GM18508 (cell line): Measurements from ENCODE around the gene HDAC9.

Experiments used
- ATAC-seq: cut with Tn5 transposase; IDR thresholded peaks from one replicate; pipeline ENCODE4 v1.9.1; 2021; ENCODE audit warnings: moderate number of reproducible peaks; ENCODE audit not compliant: insufficient read depth, unreplicated experiment

Gene HDAC9

DNA sequence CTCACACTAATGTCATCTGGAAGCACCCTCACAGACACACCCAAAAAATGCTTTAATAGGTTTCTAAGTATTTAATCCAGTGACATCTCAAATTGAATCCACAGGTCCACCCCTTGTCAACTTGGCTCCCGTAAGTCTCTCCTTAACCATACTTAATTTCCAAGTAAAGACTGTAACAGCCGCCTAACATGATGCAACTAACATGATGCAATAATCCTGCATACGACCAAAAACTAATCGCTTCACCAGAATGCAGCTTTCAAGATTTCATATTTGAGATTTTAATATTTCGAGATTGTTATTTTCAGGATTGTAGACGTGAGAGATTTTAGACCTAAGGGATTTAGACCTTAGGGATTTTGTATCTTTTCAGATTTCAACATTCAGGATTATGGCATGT is 3.7 kb upstream of the HDAC9 start:
- ATAC-seq = no peak

DNA sequence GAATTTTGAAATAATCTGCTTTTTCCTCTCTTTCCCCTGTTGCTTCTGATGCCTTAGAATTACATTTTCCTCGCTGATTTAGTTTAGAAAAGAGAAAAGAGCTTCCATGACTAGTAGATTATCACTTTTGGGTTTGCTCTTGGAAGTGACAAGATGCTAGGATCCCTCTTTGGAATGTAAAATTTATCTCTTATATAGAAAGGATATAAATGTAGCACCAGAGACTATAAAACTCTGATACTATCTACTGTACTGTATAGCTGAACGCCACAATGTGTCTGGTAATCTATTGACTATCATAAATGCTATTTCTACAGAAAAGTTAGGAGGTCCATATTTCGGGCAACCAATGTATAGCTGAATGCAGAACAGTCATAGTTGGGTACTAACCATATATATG is 1.1 kb upstream of the HDAC9 start:
- no peak for ATAC-seq

DNA sequence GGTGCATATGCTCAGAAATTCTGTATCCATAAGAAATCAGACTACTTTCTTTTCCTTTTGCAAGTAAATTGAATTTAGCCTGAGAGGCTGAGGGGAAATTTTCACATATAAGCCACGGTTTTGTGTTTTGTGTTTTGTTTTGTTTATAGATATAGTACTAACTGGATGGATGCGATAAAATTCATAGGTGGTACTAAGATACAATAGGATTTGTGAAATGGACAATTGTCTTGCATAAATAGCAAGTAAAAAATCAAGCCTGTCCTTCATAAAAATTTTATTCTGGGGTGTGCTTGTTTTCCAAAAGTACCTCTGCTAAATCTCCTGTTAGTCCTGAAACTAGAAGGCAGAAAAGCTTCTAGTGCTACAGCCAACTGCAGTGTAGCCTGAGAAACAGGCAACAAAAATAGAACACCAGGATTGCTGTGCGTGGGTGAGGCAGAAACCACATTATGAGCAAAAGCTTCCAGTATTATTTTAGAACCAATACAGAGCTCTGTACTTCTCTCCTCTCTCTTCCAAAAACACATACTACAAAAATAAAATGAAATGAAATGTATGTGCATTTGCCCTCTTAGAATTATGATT is 634 bp upstream of the HDAC9 start:
- peak; percentile 17 for ATAC-seq

DNA sequence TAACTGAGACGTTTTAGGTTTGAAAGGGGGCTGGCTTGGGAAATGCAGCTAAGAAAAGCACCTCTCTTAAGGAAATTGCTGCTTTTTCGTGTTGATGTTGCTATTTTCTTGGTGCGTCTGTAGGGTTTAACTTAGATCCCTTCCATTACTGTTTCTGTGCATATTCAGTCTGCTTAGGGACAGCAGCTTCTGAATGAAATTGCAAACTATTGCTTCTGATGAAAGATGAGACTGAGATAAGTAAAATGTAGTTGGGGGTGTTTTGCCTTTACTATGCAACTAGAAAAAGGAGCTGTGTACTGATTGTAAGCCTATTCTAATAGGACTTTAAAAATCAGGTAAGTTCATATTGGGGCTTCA is 772 bp downstream of the HDAC9 start:
- ATAC-seq = no peak

DNA sequence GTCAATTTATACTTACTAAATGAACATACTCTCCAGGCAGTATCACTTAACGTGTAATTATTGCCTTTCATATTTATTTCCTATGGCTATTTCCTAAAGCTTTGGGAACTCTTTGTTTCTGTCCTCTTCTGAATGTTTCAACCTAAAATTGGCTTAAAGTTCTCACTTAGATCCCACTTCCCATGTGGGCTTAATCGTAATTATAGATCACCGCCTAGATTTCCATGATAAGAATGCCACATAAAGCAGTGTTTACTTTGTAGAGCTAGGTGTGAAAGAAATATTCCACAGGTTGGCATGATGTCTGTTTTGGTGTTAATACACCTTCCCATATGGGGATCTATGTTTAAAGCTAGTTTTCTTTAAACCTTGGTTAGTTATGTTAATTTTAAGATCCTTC is 1.5 kb downstream of the HDAC9 start:
- ATAC-seq = no peak

DNA sequence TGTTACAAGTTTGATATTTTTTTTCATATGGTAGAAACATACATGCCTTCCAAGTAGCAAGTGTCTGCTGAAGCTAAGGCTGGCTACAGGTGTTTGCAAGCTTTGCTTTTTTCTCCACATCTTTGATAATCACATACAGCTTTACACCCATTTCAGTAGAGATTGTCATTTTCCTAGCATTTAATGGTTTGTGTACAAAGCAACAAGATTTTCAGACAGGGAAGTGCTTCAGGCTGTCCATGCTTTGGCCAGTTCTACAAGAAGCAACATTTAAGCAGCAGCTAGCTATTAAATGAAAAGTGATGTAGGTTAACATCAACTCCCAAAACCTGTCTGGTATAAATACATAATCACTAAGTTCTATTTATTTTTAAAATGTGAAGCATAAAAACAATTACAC is 2.3 kb downstream of the HDAC9 start:
- no peak for ATAC-seq

DNA sequence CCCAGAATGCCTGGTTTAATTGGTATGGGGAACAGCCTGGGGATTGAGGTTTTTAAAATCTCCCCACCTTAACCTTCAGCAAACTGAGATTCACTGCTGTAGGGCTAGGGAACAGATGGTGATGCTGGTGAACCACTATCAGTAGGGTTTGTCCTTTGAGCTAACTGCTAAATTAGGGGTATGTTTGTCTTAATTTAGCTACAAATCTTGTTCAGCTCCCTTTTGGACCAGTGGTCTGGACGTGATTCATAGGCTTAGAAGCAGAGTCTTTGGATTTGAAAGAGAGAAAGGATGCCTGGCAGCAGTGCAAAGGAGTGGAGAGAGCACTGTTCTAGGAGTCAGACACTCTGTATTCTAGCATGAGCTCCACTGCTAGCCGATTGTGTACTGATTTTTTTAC is 2.8 kb downstream of the HDAC9 start:
- no peak for ATAC-seq

DNA sequence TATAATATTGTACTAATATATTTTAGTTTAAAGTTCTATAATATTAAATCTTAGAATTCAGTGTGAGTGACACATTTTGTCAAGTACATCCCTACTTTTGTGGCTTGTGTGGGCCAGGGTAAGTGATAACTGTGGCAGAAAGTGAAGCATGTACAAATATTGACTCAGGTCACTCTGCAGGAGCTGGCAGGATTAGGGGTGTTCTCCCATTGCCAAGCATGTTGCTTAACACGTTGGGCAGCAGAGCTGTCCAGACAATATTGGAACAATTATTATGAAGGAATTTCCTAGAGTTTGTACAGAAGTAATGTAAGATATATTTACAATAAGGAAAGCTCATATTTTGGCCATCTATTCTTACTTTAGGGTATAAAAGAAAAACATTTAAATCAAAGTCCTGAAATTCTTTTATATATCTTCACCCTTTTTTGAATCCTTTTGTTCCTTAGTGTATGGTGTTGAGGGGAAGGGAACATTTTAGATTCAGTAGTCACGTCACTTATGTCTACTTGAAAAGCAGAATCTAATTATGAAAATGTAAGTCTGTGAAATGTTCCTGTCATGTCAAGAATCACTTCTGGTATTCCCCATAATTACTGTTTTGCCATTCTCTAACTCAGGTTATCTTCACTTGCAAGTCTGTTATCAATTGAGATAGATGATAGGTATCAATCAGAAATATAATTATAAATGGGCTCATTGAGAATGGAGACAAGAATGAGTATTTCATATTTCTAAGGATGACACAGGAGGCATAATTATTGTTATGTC is 4.0 kb downstream of the HDAC9 start:
- no peak for ATAC-seq

DNA sequence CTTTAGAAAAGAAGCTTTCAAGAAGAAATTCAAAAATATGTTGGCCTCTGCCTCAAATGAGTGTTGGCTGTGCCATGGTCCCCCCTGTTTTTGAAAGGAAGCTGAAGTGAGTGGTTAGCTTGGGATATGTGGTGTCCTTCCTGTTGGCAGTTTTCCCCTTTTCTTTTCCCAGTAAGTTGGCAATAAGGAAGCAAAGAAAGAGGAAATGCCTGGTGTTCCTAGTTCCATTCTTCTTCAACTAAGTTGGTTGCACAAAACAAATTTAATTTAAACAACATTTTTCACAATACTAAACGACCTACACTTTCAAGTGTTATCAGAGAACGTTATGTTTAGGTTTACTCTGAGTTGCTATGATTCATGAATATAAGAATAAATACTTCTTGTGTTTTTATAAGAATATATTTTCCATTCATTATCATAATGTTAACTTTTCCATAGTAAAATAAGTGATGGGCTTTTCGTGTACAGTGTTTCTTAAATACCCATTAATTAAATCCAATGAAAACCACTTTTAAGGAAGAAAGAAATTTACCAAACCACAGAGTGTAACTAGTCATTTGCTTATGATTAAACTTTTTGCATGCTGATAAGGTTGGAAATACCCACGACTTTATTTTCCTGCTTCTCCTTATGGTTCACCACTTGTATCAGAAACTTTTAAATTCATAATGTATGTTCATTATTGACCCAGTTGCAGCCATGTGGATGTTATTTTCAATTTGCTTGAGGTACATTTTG is 7.7 kb downstream of the HDAC9 start:
- ATAC-seq = no peak

DNA sequence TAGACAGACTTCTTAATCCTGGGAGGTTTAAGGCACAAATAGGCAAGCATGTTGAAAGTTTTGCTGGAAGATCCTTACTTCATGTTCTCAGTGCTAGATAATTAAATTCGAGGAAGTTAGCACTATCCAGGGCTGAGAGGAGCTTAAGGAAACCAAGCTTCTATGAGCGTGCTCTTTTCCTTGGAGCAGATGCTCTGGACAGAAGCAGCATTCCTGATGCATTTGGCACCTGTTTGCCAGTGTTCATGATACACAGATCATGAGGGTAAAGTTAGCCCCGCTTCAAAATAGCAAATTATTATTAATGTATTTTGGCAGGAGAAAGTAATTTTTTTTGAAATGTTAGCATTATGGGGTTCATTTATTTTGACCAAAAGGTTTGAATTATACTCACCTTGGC is 9.4 kb downstream of the HDAC9 start:
- ATAC-seq = no peak

DNA sequence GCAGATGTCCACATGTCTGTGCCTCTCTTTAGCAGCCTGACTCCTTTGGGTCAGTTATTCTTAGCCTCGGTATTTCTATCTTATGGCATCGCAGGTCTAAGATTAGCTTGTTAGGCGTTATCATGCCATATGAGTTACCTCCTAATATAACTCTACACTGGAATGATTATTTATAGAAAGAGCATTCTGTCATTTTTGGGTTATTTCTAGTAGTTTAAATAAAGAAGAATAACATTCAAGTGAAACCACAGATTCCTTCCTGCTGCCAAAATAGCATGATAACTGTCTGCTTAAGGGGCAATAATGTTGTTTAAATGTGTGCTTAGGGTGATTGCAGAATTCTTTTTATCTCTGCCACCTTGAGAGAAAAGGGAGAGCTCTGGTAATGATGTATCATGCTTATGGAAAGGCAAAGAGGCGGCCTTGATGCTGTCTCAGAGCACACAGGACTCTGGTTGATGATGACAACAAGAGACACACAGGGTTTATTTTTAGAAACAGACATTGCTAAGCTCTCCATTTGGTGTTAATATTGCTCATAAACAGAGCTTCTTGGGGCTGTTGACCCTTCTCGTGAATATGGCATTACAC is 10.4 kb downstream of the HDAC9 start:
- ATAC-seq = peak; percentile 37

DNA sequence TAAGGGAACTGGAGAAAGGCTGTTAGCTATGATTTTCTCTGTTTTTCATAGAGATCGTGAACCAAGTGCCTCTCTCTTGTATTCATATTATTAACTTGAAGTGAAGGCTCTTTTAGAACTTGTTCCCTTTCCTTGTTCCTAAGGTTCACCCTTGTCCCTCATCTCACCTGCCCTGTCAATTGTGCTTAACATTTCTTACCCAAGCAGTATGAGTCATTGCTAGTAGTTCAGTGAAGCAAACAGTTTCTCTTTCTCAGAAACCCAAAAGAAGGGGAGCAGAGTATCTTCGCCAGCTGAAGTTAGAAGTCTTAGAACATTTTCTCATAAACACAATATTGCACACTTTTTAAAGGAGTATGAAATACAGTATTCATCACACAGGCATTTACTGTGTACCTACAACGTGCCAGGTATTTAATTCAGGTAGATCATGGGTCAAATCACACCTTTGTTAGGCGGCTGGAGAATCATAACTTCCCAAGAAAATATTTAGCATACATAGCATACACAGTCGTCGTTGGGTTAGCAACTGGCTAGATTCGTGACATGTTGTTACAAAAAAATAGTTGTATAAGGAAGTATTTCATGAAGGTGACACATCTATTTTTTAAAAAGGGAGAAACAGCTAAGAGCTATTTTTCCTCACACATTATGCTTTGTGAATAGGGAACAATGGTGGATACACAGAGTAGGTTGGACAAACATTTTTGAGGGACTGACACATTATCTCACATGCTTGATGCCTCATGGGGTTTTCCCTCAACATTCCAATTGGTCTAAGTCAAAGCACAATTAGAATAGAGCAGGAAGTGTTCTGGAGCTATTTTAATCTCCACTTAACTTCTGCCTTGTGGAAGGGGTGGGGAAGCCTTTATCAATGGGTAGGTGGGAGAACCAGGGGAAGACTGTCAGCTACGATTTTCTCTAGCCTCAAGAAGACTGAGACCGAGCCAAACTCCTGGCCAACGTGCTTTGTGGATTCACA is 13.2 kb downstream of the HDAC9 start:
- ATAC-seq = peak; percentile 77

DNA sequence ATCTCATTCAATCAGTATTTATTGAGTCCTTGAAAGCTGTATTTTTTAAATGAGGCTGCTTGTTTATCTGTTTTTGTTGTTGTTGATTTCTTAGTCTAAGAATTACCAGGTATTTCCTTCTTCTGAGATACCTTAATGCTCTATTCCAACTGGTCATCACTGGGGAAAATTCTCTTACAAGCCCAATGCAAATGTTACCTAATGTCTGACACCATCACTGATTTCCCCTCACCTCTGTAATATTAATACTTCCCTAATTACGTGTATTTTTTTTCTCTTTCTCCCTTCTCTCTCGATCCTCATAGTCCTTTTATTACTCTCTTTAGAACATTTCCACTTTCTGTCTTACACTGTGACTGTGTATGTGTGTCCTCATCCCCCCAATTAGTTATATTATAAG is 13.9 kb downstream of the HDAC9 start:
- no peak for ATAC-seq

DNA sequence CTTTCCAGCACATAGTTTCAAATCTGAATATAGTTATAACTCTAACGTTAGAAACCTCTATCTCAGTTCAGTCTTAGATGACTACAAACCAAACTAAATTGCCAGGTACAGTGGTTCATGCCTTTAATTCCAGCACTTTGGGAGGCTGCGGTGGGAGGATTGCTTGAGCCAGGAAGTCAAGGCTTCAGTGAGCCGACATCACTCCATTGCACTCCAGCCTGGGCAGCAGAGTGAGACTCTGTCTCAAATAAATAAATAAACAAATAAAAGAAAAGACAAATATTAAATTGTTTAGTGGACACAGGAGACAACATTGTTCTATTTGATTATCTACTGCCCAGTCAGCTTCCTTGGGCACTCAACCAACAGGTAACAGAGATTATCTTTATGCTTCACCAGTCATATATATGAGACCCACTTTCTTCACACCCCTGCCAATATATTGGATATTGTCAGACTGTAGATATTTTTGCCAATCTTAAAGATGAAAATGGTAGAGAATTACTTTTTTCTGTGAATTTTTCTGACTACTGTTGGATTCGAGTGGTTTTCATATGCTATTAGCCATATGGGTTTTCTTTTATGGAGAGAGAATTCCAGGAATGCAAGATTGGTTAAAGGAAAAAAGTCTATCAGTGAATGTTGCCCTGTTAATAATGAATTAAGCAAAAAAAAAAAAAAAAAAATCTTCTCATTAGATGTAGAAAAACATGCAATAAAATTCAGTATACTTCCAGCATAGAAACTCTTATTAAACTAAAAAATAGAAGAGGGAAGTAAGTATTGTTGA is 16.0 kb downstream of the HDAC9 start:
- ATAC-seq = no peak

DNA sequence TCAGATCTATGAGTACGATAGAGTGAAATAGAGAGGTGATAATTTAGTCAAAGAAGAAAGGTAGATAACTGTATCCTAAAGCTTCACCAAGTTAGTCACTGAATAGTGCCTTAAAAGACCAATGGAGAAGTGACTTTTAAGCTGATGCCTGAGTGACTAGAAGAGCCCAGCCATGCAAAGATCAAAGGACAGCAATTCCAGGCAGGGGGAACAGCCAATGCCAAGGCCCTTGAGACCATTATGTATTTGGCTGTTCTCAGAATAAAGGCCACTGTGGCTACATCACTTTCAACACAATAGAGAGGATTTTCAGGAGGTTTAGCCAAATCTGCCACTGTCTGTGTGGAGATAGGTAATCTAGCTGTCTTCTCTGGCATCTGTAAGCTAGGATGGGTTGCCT is 17.8 kb downstream of the HDAC9 start:
- no peak for ATAC-seq

DNA sequence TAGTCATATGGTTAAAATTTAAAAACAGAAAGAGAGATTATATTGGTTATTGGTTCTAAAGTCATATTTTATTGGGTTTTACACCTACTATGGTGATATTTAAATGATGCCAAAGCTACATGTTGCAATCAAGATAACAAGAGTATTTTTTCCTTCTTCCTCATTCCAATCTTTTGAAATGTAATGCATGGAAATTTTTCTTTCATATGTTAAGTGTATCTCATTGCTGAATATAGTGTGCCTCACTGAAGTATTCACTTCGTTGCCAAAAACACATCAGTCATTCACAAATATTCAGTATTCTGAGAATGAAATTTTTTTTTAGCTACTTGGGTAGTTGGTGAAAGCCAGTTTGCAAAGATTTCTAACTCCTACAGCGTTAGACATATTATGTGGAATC is 19.5 kb downstream of the HDAC9 start:
- no peak for ATAC-seq

DNA sequence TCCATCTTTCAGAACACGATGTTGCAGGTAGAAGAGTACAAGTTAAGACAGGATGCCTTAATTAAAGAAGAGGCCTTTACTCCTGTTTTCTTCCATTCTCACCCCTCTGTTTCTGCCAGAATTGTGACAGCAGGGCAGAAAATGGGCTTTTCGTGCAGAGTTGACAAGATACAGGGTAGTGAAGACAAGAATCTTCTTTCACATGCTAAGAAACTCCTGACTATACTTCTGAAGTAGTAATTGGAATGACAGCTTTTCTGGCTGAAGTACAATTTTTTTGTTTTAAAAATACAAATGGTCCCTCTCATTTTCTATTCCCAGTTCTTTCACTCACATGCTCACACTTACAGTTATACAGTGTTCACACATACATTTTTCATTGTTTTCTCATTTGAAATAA is 22.1 kb downstream of the HDAC9 start:
- ATAC-seq = no peak

DNA sequence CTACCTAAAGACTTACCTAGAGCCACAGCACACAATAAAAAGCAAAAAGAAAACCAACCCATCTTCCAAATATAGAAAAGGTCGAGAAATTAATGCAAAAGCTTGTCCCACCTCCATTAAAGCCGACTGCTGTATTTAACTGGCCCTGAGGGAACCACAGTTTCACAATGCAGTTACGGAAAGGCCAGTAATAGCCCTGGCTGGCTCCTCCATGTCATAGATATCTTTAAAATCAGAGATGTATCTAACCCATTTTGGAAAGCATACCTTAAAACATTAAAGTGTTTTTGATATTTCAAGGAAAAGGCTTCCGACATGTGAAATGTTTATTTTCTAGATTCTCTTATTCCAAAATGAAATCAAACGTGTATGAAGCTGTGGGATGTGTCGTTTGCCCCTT is 23.0 kb downstream of the HDAC9 start:
- ATAC-seq = no peak

DNA sequence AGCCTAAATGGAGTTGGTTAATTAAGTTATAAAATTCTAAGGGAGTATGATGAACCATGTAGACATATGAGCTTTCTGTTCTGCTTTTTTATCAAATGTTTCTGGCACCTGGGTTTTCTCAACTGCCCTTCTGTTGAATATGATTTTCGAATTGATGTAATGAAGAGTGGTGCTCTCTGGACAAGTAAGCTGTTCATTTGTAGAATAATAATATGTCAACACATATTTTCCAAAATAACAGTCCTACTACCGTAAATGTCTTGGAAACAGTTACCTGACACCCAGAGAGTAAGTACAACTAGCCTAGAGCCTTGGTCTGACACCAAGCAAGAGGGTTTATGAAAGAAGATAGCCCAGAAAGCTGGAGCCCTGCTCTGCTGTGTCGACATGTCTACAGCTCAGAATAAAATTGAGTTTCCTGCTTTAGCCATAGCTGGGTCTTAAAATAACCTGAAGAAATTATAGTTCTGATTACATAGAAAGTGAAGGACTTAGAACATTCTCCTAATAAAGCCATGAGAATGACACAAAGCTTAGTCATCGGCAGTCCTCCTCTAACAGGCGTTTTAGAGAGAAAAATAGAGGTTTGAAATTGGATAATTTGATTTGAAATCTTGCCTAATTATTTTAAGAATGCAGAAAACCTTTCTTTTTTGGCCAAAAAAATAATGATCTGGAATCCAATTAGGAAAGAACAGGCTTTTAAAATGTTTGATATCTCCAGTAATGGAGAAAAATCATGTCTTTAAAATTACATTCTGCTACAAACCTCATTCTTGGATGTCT is 25.1 kb downstream of the HDAC9 start:
- peak; percentile 62 for ATAC-seq
